ENCODE data around the gene MASTL.

GRCh38 chr10:27190508-27190907 lies 35.4 kb downstream of the MASTL start:
- TF ChIP-seq, protein P1, sequence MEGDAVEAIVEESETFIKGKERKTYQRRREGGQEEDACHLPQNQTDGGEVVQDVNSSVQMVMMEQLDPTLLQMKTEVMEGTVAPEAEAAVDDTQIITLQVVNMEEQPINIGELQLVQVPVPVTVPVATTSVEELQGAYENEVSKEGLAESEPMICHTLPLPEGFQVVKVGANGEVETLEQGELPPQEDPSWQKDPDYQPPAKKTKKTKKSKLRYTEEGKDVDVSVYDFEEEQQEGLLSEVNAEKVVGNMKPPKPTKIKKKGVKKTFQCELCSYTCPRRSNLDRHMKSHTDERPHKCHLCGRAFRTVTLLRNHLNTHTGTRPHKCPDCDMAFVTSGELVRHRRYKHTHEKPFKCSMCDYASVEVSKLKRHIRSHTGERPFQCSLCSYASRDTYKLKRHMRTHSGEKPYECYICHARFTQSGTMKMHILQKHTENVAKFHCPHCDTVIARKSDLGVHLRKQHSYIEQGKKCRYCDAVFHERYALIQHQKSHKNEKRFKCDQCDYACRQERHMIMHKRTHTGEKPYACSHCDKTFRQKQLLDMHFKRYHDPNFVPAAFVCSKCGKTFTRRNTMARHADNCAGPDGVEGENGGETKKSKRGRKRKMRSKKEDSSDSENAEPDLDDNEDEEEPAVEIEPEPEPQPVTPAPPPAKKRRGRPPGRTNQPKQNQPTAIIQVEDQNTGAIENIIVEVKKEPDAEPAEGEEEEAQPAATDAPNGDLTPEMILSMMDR (IDR thresholded peaks at IDR 0.05) = no peak
- TF ChIP-seq POLR2A (IDR thresholded peaks at IDR 0.05) = no peak
